Lower lobe of right lung (tissue), 2 donors: ENCODE measurements around the gene ASB10. TPM values are rescaled to one million over a fixed set of nuclear protein-coding genes. Genes with fewer than 3 reads are reported as not detected.

Source experiments
- ATAC-seq, 2 donors: fragments of 200-7000 bp; cut with Tn5 transposase; one replicate each; pipeline ENCODE4 v1.9.1; 2020 to 2022; ENCODE audit warnings: mild to moderate bottlenecking in 2 of 2, moderate library complexity in 2 of 2
- DNase-seq: peaks from one replicate; pipeline ENCODE4 v3.0.0-alpha.2; 2020
- H3K27ac ChIP-seq: fragments of 200-600 bp; one replicate; pipeline ENCODE4 v1.8.0; 2022
- H3K27me3 ChIP-seq: fragments of 200-600 bp; one replicate; pipeline ENCODE4 v1.8.0; 2022; ENCODE audit warnings: low read depth
- H3K36me3 ChIP-seq: fragments of 200-600 bp; one replicate; pipeline ENCODE4 v1.8.0; 2022; ENCODE audit warnings: mild to moderate bottlenecking
- H3K4me1 ChIP-seq: fragments of 200-600 bp; one replicate; pipeline ENCODE4 v1.8.0; 2022
- H3K4me3 ChIP-seq: fragments of 200-600 bp; one replicate; pipeline ENCODE4 v1.8.0; 2022; ENCODE audit warnings: mild to moderate bottlenecking
- H3K9me3 ChIP-seq: fragments of 200-600 bp; one replicate; pipeline ENCODE4 v1.8.0; 2022
- CTCF ChIP-seq: fragments of 200-600 bp; IDR thresholded peaks from one replicate; pipeline ENCODE4 v1.8.0; 2022; ENCODE audit warnings: antibody characterized with exemption, mild to moderate bottlenecking
- intact Hi-C: fragments of 100-400 bp; cut with DNase I; formaldehyde crosslinking; loops from one replicate; pipeline ENCODE4 v1.11.0; 2022
- total RNA-seq: library from RNA; stranded (reverse); fragmentation: NEBNext Ultra II Directional; extraction: Animal tissue kit (Norgen Biotek cat#: 25700); gene quantifications from one replicate; pipeline ENCODE4 v1.2.1, GENCODE V29; 2021
- donor health status: DM: no; HTN: yes; CAD: no; lungs with severe emphysema.

The ASB10 gene
- total RNA-seq, 1 donor from 2014 or later: not detected

- TF ChIP-seq CTCF: no peak
- no peak for ATAC-seq
- intact Hi-C loops: no loop called here
These were observed 28.3 kb upstream of the ASB10 start for GRCh38 chr7:151215396-151215795.

GRCh38 chr7:151213826-151214225, 26.8 kb upstream of the ASB10 start:
- no peak overlapping the region for H3K4me3 ChIP-seq
- H3K27me3 ChIP-seq: no peaks in the 10 kb centered on the region
- H3K9me3 ChIP-seq: no peaks in the 10 kb centered on the region
- intact Hi-C loops: no loop called here
- no peak for TF ChIP-seq CTCF
- H3K36me3 ChIP-seq: peaks cover 69% of the 10 kb centered on the region
- no peak for DNase-seq
- H3K4me1 ChIP-seq: no peaks in the 10 kb centered on the region
- ATAC-seq: no peak
- no peak overlapping the region for H3K27ac ChIP-seq

More at GRCh38 chr7:151215396-151215795, 28.3 kb upstream of the ASB10 start:
- no peak overlapping the region for H3K4me3 ChIP-seq
- H3K27me3 ChIP-seq: no peaks in the 10 kb centered on the region
- H3K36me3 ChIP-seq: peaks cover 85% of the 10 kb centered on the region
- H3K4me1 ChIP-seq: no peaks in the 10 kb centered on the region
- no peak overlapping the region for H3K27ac ChIP-seq
- DNase-seq: no peak
- no peaks in the 10 kb centered on the region for H3K9me3 ChIP-seq

GRCh38 chr7:151212626-151213025, 25.6 kb upstream of the ASB10 start:
- DNase-seq (no peak), ATAC-seq (no peak)
- Histone ChIP-seq H3K9me3 (no peaks in the 10 kb centered on the region), H3K27me3 (no peaks in the 10 kb centered on the region), H3K27ac (no peak overlapping the region), H3K4me3 (no peak overlapping the region), H3K4me1 (no peaks in the 10 kb centered on the region), H3K36me3 (peaks cover 57% of the 10 kb centered on the region)
- TF ChIP-seq CTCF: no peak
- intact Hi-C loops: no loop called here

DNA sequence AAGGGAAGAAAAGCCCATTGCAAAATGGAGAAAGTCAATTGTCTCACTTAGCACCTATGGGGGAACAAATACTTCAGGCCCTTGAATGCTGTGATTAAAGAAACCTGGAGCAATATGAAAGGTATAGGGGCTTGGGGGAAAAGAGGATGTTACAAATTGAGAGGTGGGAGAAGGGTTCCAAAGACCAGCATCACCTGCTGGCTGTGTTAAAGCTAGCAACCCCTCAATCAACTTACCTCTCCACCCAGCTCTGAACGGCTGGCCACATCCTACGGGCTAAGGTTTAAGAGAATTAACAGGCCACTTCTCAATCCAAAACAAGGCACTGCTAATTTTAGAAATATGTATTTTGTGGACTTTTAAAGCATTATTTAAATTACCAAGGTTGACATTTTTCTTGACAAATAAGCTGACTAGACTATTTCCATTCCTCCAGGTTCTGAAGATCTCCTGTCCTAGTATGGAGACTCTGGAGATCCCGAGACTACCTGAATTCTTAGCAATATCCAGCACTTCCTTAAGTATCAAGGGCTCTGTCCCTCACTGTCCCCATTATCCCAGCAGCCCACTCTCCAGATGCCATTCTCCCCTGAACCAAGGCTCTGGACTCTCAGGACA, 24.2 kb upstream of the ASB10 start:
- ATAC-seq: no peak
- H3K4me1 ChIP-seq: no peaks in the 10 kb centered on the region
- H3K27me3 ChIP-seq: peaks cover 7% of the 10 kb centered on the region
- intact Hi-C loops: no loop called here
- H3K9me3 ChIP-seq: no peaks in the 10 kb centered on the region
- TF ChIP-seq CTCF: no peak
- no peak overlapping the region for H3K27ac ChIP-seq
- peaks cover 44% of the 10 kb centered on the region for H3K36me3 ChIP-seq
- no peak overlapping the region for H3K4me3 ChIP-seq
- DNase-seq: no peak

DNA sequence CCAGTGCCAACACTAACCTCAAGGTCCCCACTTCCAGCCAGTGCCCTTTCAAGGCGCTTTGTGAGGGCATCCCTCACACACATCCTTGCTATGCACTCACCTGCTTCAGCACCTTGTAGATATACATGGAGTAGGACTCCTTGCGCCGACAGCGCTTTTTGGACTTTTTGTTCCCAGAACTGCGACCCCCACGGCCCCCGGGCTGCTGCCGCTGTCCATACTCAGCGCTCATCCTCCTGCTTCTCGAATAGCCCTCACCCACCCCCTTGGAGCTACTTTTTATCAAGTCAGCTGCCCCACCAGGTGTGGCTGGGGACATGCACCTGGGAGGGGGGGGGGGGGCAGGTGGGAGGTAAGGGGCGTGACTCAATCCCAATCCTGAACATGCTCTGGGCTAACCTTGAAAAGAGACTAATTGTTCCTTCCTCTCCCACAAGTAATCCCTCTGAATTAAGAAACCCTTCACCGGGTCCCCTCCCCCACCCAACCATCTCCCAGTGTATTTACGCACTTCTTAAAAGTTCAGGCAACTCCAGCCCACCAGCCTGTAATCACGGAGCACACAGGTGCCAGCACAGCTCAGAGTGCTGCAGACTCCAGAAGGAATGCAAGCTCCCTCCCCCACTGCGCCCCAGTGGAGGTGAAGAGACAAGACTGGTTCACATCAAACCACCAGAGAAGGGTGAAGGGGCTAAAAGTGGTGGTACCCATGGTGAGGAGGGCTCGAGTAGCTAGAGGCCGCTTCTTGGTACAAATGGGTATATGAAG, 23.2 kb upstream of the ASB10 start, which contains the start of gene H2BK1:
Gene H2BK1 (minus strand): TSS at position 402 of the 768 bp plus-strand sequence. CDS start 170 bp downstream, at position 232.
- H3K9me3 ChIP-seq: no peaks in the 10 kb centered on the region
- H3K4me3 ChIP-seq: no peak within 1 kb of the TSS
- H3K27me3 ChIP-seq: peaks cover 7% of the 10 kb centered on the region
- intact Hi-C loops: no loop called here
- ATAC-seq (no peak), DNase-seq (no peak)
- H3K36me3 ChIP-seq: peaks cover 34% of the 10 kb centered on the region
- TF ChIP-seq CTCF: no peak
- no peak within 1 kb of the TSS for H3K27ac ChIP-seq
- H3K4me1 ChIP-seq: no peaks in the 10 kb centered on the region
